Mesodermal cell (in vitro differentiated cells): ENCODE measurements around the gene GC. TPM values are rescaled to one million over a fixed set of nuclear protein-coding genes. Genes with fewer than 3 reads are reported as not detected.
"Not testable (repeated sequence)": the region's sequence is repeated elsewhere in the genome, so short reads cannot be mapped to it uniquely, and the experiment has no call there.

ENCODE experiments used
- H3K27ac ChIP-seq: 2 replicates; pipeline ENCODE4 v1.7.0; 2013; ENCODE audit warnings: mild to moderate bottlenecking, low read depth, low read length, moderate library complexity; ENCODE audit not compliant: severe bottlenecking
- H3K36me3 ChIP-seq: 2 replicates; pipeline ENCODE4 v1.7.1; 2013; ENCODE audit warnings: mild to moderate bottlenecking, low read length, moderate library complexity; ENCODE audit not compliant: control insufficient read depth, insufficient read depth
- H3K4me1 ChIP-seq: one replicate; pipeline ENCODE4 v1.7.1; 2013; ENCODE audit warnings: mild to moderate bottlenecking, low read length; ENCODE audit not compliant: insufficient read depth, control insufficient read depth, poor library complexity, severe bottlenecking
- H3K4me3 ChIP-seq: 2 replicates; pipeline ENCODE4 v1.7.0; 2013; ENCODE audit warnings: low read length, control low read depth, mild to moderate bottlenecking; ENCODE audit not compliant: insufficient read depth, poor library complexity, severe bottlenecking; ENCODE audit errors: extremely low read depth
- H3K9me3 ChIP-seq: 2 replicates; pipeline ENCODE4 v1.7.1; 2013; ENCODE audit warnings: mild to moderate bottlenecking, low read length, moderate library complexity; ENCODE audit not compliant: control insufficient read depth
- WGBS, 2 experiments: methylation state at CpG; one replicate each; pipeline ENCODE4 v1.1.5; 2013; ENCODE audit warnings: missing lambda C conversion rate in 2 of 2; ENCODE audit not compliant: insufficient coverage in 2 of 2; 5-methylcytosine and 5-hydroxymethylcytosine counted together
- polyA plus RNA-seq, 2 experiments: library from polyadenylated mRNA; stranded (reverse); fragments of 50-300 nt; gene quantifications; one replicate each; pipeline ENCODE4 v1.2.3, GENCODE V29; 2013

GC gene, protein sequence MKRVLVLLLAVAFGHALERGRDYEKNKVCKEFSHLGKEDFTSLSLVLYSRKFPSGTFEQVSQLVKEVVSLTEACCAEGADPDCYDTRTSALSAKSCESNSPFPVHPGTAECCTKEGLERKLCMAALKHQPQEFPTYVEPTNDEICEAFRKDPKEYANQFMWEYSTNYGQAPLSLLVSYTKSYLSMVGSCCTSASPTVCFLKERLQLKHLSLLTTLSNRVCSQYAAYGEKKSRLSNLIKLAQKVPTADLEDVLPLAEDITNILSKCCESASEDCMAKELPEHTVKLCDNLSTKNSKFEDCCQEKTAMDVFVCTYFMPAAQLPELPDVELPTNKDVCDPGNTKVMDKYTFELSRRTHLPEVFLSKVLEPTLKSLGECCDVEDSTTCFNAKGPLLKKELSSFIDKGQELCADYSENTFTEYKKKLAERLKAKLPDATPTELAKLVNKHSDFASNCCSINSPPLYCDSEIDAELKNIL
- polyA plus RNA-seq (2013, experiment 1 of 2), result not detected
- not detected for polyA plus RNA-seq (2013, experiment 2 of 2)

DNA sequence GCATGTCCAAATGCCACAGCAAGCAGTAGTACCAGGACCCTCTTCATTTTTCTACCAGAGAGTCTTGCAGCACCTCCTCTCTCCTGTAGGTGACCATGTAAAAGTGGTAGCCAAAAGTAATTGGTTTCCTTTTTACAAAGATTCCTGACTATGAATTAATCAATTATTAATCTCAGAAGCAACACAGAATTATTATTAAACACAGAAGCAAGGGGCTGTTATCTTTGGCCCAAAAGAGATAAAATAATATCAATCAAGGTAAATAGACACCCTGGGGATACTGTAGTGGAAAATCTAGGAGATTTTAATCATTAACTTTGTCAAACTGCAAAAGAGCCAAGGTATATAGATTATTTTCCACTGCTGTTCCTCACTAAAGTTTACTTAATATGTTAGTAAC, at the start of gene GC:
GC (minus strand) TSS at position 108 of the 400 bp plus-strand sequence; CDS start at position 47, 61 bp downstream.
- Histone ChIP-seq H3K27ac (no peak within 1 kb of the TSS), H3K9me3 (no peaks in the 10 kb centered on the region), H3K4me3 (no peak within 1 kb of the TSS), H3K36me3 (no peaks in the 10 kb centered on the region), H3K4me1 (no peaks in the 10 kb centered on the region)

DNA sequence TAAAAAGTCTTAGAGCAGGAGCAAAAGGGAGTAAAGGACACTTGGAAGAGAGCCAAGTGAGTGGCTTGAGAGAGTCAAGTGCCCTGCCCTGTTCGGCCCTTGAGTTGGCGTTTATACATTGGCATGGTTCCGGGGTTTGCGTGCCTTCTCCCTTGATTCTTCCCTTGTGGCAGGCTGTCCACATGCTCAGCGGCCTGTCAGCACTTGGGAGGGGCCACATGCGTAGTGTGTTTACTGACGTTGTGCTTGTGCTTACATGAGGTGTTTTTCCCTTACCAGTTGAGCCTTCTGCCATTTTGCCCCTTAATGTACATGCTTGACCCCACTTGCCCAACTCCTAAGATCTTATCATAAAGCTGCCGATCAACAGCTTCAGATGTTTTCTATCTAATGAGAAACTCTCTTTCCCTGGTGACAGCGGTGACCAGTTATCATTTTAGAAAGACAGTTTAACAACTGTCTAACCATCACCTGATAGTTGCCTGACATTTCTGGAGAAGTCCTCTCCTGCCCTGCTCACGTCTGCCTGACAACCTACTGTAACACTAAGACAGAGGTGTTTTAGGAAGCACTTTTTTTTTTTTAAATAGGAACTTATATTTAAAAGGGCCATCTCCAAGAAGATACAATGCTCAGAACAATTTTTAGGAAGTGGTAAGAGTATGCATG, 49.5 kb upstream of the GC start:
- H3K9me3 ChIP-seq, result no peaks in the 10 kb centered on the region
- WGBS, 2 experiments, result 84 to 93% methylated on average over 7 to 9 of the region's 10 CpGs
- no peak overlapping the region for H3K4me3 ChIP-seq
- no peak overlapping the region for H3K27ac ChIP-seq
- no peaks in the 10 kb centered on the region for H3K36me3 ChIP-seq
- no peaks in the 10 kb centered on the region for H3K4me1 ChIP-seq

DNA sequence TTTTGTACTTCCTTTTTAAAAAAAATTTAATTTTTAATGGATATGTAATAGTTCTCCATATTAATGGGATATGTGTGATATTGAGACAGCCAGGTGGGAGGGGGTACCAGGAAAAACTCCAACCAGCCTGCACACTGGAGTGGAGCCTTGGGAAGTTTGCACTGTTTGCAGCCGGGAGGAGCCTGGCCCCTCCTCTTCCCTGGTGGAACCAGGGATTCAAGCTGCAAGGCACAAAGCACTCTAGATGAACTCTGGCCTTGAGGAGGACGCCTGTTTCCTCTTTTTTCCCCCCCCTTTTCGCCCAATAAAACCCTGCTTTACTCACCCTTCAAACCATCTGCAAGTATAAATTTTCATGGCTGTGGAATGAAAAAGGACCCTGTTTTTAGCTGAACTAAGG, 48.2 kb upstream of the GC start:
- Histone ChIP-seq H3K9me3 (no peaks in the 10 kb centered on the region), H3K27ac (no peak overlapping the region), H3K4me3 (no peak overlapping the region), H3K4me1 (no peaks in the 10 kb centered on the region), H3K36me3 (no peaks in the 10 kb centered on the region)
- 20 to 83% methylated on average over 1 to 2 of the region's 3 CpGs for WGBS, 2 experiments

DNA sequence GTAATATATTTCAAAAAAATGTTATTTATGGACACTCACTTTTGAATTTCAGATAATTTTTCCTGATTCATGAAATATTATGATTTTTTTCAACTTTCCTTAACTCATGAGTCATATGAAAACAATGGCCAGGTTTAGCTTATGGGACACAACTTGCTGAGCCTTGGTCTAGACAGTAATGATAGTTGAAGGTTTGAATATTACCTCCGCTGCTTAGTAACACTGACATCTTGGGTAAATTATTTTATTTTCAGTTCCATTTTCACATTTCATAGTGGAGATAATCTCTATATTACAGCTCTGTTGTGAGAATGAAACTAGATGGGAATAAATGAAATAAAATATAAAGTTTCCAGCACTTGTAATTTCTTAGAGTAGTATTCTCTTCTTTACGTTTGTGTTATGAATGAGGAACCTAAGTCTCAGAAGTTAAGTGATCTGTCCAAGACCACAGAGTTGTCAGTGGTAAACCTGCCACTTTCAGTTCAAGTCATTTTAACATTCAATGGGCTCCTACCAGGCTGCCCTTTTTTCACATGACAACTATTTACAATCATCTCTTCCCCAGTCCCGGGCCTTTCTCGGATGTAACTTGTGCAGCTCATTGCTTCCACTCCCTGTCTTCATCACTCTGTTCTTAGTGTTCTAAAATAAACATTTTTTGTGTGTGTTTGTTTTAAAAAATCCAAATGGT, 46.8 kb upstream of the GC start:
- Histone ChIP-seq H3K4me1 (no peaks in the 10 kb centered on the region), H3K9me3 (no peaks in the 10 kb centered on the region), H3K36me3 (no peaks in the 10 kb centered on the region), H3K4me3 (no peak overlapping the region), H3K27ac (no peak overlapping the region)
- WGBS, 2 experiments, result 40 to 70% methylated on average over 1 to 2 of the region's 4 CpGs

DNA sequence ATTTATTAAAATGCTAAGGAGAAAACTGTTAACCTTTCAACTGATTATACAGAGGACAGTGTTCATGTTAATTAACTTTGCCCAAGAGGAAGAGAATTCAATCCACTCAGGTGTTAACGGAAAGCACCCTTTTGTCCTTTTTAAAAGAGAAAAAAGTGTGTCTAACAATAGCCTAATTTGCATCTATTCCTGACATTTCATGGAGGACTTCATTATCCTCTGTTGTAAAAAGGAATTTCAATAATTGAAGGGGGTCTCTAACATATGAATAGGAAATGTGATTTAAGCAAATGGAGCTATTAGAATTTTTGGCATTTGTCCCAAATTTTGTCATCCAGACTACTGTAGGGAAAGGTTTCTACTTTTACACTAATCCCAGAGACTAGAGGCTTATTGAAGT, 44.6 kb upstream of the GC start:
- H3K27ac ChIP-seq, result no peak overlapping the region
- no peaks in the 10 kb centered on the region for H3K4me1 ChIP-seq
- no peaks in the 10 kb centered on the region for H3K9me3 ChIP-seq
- H3K4me3 ChIP-seq, result no peak overlapping the region
- no CpG with 5 or more reads among the region's 1 CpG for WGBS, 2 experiments
- H3K36me3 ChIP-seq, result no peaks in the 10 kb centered on the region

DNA sequence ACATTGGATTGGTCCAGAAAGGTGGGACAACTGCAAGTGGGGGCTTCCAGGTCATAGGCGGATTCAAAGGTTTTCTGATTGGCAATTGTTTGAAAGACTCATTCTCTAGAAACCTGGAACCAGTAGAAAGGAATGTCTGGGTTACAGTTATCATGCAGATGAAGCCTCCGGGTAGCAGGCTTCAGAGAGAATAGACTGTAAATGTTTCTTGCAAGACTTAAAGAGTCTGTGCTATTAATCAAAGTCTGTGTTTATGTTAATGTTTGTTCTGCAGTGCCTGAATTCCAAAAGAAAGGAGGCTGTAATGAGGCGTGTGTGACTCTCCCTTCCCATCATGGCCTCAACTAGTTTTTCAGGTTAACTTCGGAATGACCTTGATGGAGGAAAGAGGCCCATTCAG, 43.9 kb upstream of the GC start:
- Histone ChIP-seq H3K4me3 (no peak overlapping the region), H3K9me3 (no peaks in the 10 kb centered on the region), H3K27ac (no peak overlapping the region), H3K36me3 (no peaks in the 10 kb centered on the region), H3K4me1 (no peaks in the 10 kb centered on the region)
- WGBS, 2 experiments, result 71 to 83% methylated on average over 2 of the region's 4 CpGs

DNA sequence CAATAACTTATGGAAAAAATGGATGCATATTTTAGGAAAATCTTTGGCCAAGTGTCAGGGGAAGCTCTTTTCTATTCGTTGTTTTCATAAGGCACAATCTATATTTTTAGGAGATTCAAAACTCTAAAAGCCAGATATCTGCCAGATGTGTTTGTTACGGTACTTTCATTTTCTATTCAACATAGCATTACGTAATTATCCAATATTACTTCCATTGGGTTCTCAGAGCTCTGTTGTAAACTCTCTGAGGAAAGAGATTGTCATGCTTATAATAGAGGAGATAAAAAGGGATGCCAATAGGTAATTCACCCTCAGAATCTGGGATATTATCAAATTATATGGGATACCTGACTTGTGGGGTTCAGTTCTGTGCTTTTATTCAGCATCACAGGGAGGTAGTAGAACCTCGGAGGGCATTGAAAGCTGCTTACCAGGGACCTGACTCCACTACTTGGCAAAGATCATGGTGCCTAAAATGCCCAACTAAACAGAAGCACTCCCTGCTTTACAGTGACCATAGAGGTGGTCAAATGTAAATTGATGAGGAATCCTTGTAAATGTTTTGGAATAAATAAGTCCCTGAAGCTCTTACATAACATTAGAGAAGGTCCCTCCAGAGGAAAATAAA, 32.9 kb upstream of the GC start:
- no peak overlapping the region for H3K4me3 ChIP-seq
- H3K9me3 ChIP-seq, result no peaks in the 10 kb centered on the region
- no peaks in the 10 kb centered on the region for H3K4me1 ChIP-seq
- no peak overlapping the region for H3K27ac ChIP-seq
- no peaks in the 10 kb centered on the region for H3K36me3 ChIP-seq
- WGBS, 2 experiments, result 100% methylated on average over 1 of the region's 4 CpGs; no CpG with 5 or more reads in 1 of the 2 experiments

DNA sequence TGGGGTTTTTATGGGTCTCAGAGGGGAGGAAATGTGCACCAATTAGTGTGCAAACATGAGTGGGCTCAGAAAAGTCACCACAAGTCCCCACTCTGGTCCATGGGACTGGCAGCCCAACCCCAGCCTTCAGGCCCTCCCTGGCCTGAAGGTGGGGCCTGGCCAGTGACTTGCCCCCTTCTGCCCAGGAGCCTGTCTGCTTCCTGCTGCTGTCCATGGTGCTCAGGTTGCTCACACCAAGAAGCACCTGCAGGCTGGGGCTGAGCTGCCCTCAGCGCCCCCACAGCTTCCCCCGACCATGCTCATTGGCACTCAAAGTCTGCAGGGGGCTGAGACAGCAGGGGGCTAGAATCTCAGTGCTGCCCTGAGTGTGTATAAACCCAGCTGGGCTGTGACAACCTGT, 30.6 kb upstream of the GC start:
- Histone ChIP-seq H3K4me3 (no peak overlapping the region), H3K36me3 (no peaks in the 10 kb centered on the region), H3K9me3 (no peaks in the 10 kb centered on the region), H3K27ac (no peak overlapping the region), H3K4me1 (no peaks in the 10 kb centered on the region)
- WGBS, 2 experiments, result 69 to 76% methylated on average over 2 of the region's 2 CpGs

DNA sequence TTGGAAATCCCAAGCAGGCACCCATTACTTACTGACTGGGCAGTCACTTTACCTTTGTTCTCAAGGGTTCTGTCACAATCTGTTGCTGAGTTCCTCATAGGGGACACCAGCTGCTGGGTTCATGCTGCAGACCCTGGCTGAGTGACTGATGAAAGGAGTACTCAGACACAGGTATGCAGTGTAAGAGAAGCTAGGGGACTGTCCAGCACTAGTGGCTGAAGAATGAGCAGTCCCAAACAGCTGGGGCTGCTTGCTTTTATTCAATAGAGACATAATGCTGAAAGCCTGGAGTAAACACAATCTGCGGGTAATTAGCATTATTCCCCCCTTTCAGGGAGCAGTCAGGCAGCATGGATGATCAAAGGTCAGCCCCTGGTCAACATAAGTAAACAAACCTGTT, 25.9 kb upstream of the GC start:
- 80% methylated on average over 1 of the region's 1 CpG for WGBS, 2 experiments
- not testable (repeated sequence) for H3K27ac ChIP-seq, H3K4me3 ChIP-seq, H3K4me1 ChIP-seq, H3K9me3 ChIP-seq, H3K36me3 ChIP-seq

DNA sequence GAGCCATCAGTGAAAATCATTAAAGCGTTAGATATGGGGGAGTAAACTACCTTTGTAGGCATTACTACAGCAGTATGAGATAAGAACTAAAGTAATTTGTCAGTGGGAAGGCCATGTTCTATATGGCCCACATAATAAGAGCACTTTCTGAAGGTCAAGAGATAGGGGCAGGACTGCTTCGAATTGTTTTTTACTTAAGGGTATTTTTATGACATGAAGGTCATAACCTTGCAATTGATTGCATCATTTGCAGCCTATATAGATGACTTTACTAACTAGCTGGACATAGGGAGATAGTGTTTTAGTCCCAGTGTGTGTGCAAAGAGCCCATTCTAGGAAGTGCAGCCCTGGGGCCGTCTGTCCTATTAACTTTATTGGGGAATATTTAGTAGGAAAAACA, 23.6 kb upstream of the GC start:
- 80 to 83% methylated on average over 1 of the region's 3 CpGs for WGBS, 2 experiments
- Histone ChIP-seq H3K27ac (no peak overlapping the region), H3K9me3 (no peaks in the 10 kb centered on the region), H3K36me3 (no peaks in the 10 kb centered on the region), H3K4me3 (no peak overlapping the region), H3K4me1 (no peaks in the 10 kb centered on the region)
